SK-N-SH (cell line): ENCODE results near the gene F2RL2. TPM values are rescaled to one million over a fixed set of nuclear protein-coding genes. Genes with fewer than 3 reads are reported as not detected.

Experiments used
- CTCF ChIA-PET: fragments of 300-600, 350-600 bp; formaldehyde crosslinking; extraction: SDS; loops from one replicate; lab custom pipeline; 2021; lab: Yijun Ruan, JAX
- POLR2A ChIA-PET: fragments of 350-600 bp; sonication (Branson Sonifier 250); formaldehyde crosslinking; extraction: SDS; loops from one replicate; lab custom pipeline; 2020; ENCODE audit warnings: antibody characterized with exemption, inconsistent platforms; lab: Yijun Ruan, JAX
- DNase-seq: peaks from one replicate; pipeline ENCODE4 v3.0.0; 2012
- H2AFZ ChIP-seq: fragments of 200-600 bp; sonication (generic); 2 replicates; pipeline ENCODE4 v1.8.1; 2016; ENCODE audit warnings: antibody characterized with exemption, mild to moderate bottlenecking, low read depth
- H3F3A ChIP-seq: fragments of 200-600 bp; sonication (generic); replicated peaks from 2 replicates; pipeline ENCODE3; 2016; ENCODE audit warnings: antibody characterized with exemption, mild to moderate bottlenecking; ENCODE audit not compliant: insufficient read depth
- H3K27ac ChIP-seq, 2 experiments: fragments of 200-500 bp in 1 of 2; fragments of 200-600 bp in 1 of 2; sonication (Bioruptor generic) in 1 of 2; sonication (generic), shearing (Covaris generic) in 1 of 2; 2 replicates each; pipeline versions ENCODE4 v1.5.1 to v1.6.1; 2014 to 2016; ENCODE audit warnings: low read depth in 2 of 2, inconsistent platforms in 1 of 2, low read length in 1 of 2, mild to moderate bottlenecking in 1 of 2, mixed read lengths in 1 of 2
- H3K27me3 ChIP-seq: fragments of 200-600 bp; sonication (generic), shearing (Covaris generic); 2 replicates; pipeline ENCODE4 v1.6.1; 2016; ENCODE audit warnings: mixed run types; ENCODE audit not compliant: insufficient read depth
- H3K36me3 ChIP-seq, 2 experiments: fragments of 200-500 bp in 1 of 2; fragments of 200-600 bp in 1 of 2; sonication (Bioruptor generic) in 1 of 2; sonication (generic) in 1 of 2; replicated peaks in 1 of 2; 2 replicates each; pipeline versions ENCODE3 to v1.5.1; 2014 to 2016; ENCODE audit warnings: low read length in 1 of 2, mild to moderate bottlenecking in 1 of 2; ENCODE audit not compliant: insufficient read depth in 2 of 2, control insufficient read depth in 1 of 2
- H3K4me1 ChIP-seq, 2 experiments: fragments of 200-500 bp in 1 of 2; fragments of 200-600 bp in 1 of 2; sonication (Bioruptor generic) in 1 of 2; sonication (generic), shearing (Covaris generic) in 1 of 2; 2 replicates each; pipeline versions ENCODE4 v1.5.1 to v1.6.1; 2014 to 2016; ENCODE audit warnings: low read depth in 1 of 2, low read length in 1 of 2, mixed run types in 1 of 2; ENCODE audit not compliant: insufficient read depth in 2 of 2, control insufficient read depth in 1 of 2
- H3K4me2 ChIP-seq: fragments of 200-600 bp; sonication (generic), shearing (Covaris generic); 2 replicates; pipeline ENCODE4 v1.6.1; 2017; ENCODE audit warnings: mixed run types
- H3K4me3 ChIP-seq, 2 experiments: fragments of 200-500 bp in 1 of 2; fragments of 200-600 bp in 1 of 2; sonication (Bioruptor generic) in 1 of 2; sonication (generic), shearing (Covaris generic) in 1 of 2; 2 replicates each; pipeline versions ENCODE4 v1.5.1 to v1.8.1; 2014 to 2016; ENCODE audit warnings: low read depth in 2 of 2, inconsistent platforms in 1 of 2, low read length in 1 of 2, mild to moderate bottlenecking in 1 of 2, mixed read lengths in 1 of 2, moderate library complexity in 1 of 2
- H3K79me2 ChIP-seq: fragments of 200-600 bp; sonication (generic); 2 replicates; pipeline ENCODE4 v1.8.1; 2017; ENCODE audit warnings: mild to moderate bottlenecking; ENCODE audit not compliant: insufficient read depth
- H3K9ac ChIP-seq: fragments of 200-600 bp; sonication (generic); 2 replicates; pipeline ENCODE4 v1.6.1; 2017; ENCODE audit warnings: mixed run types
- H3K9me2 ChIP-seq: fragments of 200-600 bp; sonication (generic); 2 replicates; pipeline ENCODE4 v1.6.1; 2017; ENCODE audit warnings: mixed run types
- H3K9me3 ChIP-seq: fragments of 200-600 bp; sonication (generic); 2 replicates; pipeline ENCODE4 v1.6.1; 2017; ENCODE audit warnings: mixed run types, mild to moderate bottlenecking, moderate library complexity
- H4K20me1 ChIP-seq: fragments of 200-600 bp; sonication (generic); 2 replicates; pipeline ENCODE4 v1.6.1; 2017; ENCODE audit warnings: mild to moderate bottlenecking, mixed run types; ENCODE audit not compliant: insufficient read depth
- CHD2 ChIP-seq: fragments of 150-350 bp; IDR thresholded peaks from 2 replicates; pipeline ENCODE4 v1.6.1; 2018; ENCODE audit warnings: low read length; ENCODE audit not compliant: partially characterized antibody
- ELF1 ChIP-seq: IDR thresholded peaks from 2 replicates; pipeline ENCODE4 v1.4.0; 2012
- EZH2phosphoT487 ChIP-seq: fragments of 200-600 bp; sonication (generic); IDR thresholded peaks from 2 replicates; pipeline ENCODE4 v1.6.1; 2017; ENCODE audit warnings: low read depth, mixed run types, mild to moderate bottlenecking, antibody characterized with exemption, moderate library complexity, borderline replicate concordance
- FOSL2 ChIP-seq: IDR thresholded peaks from 2 replicates; pipeline ENCODE4 v1.4.0; 2012; ENCODE audit warnings: low read depth, mild to moderate bottlenecking, moderate library complexity, borderline replicate concordance
- FOXJ3 ChIP-seq: sonication (generic); formaldehyde crosslinking; IDR thresholded peaks from 2 replicates; pipeline ENCODE4 v1.5.1; 2020; ENCODE audit warnings: mild to moderate bottlenecking, missing genetic modification reagents
- FOXM1 ChIP-seq: IDR thresholded peaks from 2 replicates; pipeline ENCODE4 v1.4.0; 2012; ENCODE audit warnings: low read depth, mild to moderate bottlenecking
- GABPA ChIP-seq: IDR thresholded peaks from 2 replicates; pipeline ENCODE4 v1.4.0; 2012; ENCODE audit warnings: low read depth, mild to moderate bottlenecking
- GATA2 ChIP-seq: sonication (generic); formaldehyde crosslinking; IDR thresholded peaks from 2 replicates; pipeline ENCODE4 v1.5.0; 2020; ENCODE audit warnings: mild to moderate bottlenecking, missing genetic modification reagents
- IRF3 ChIP-seq: fragments of 150-350 bp; IDR thresholded peaks from 2 replicates; pipeline ENCODE4 v1.6.1; 2016; ENCODE audit warnings: mild to moderate bottlenecking, low read depth, low read length
- JUND ChIP-seq: IDR thresholded peaks from 2 replicates; pipeline ENCODE4 v1.4.0; 2012
- POLR2AphosphoS5 ChIP-seq: IDR thresholded peaks from 2 replicates; pipeline ENCODE4 v1.6.1; 2012; ENCODE audit warnings: low read depth, low read length
- RCOR1 ChIP-seq: fragments of 150-350 bp; IDR thresholded peaks from 2 replicates; pipeline ENCODE4 v1.6.1; 2017; ENCODE audit warnings: antibody characterized with exemption, low read length
- RXRA ChIP-seq: IDR thresholded peaks from 2 replicates; pipeline ENCODE4 v1.4.0; 2012; ENCODE audit warnings: low read depth, mild to moderate bottlenecking, borderline replicate concordance
- SMC3 ChIP-seq: IDR thresholded peaks from 2 replicates; pipeline ENCODE4 v1.6.1; 2012; ENCODE audit warnings: low read depth, low read length, improper control_type of control experiment
- TCF12 ChIP-seq: IDR thresholded peaks from 2 replicates; pipeline ENCODE4 v1.4.0; 2012
- TEAD4 ChIP-seq: IDR thresholded peaks from 2 replicates; pipeline ENCODE4 v1.4.0; 2012; ENCODE audit warnings: mild to moderate bottlenecking, borderline replicate concordance; ENCODE audit not compliant: insufficient read depth
- USF2 ChIP-seq: fragments of 150-350 bp; IDR thresholded peaks from 2 replicates; pipeline ENCODE4 v1.6.1; 2017; ENCODE audit warnings: antibody characterized with exemption, low read length, low read depth, borderline replicate concordance
- WGBS: methylation state at CpG from one replicate; pipeline ENCODE4 v1.1.6; 2017; ENCODE audit warnings: low lambda C conversion rate; 5-methylcytosine and 5-hydroxymethylcytosine counted together
- polyA plus RNA-seq, 3 experiments: library from polyadenylated mRNA; depleted of rRNA; stranded (reverse); fragments of >200 nt; gene quantifications; 2 replicates each; pipeline ENCODE4 v1.2.3, GENCODE V29; 2012
- TF ChIP-seq, protein P1 (sequence below): IDR thresholded peaks from 2 replicates; pipeline ENCODE4 v1.4.0; 2012; ENCODE audit warnings: low read depth
- TF ChIP-seq, protein P2 (sequence below): IDR thresholded peaks from 2 replicates; pipeline ENCODE4 v1.4.0; 2012; ENCODE audit warnings: low read depth, borderline replicate concordance
- TF ChIP-seq, protein P3 (sequence below): fragments of 200-600 bp; sonication (generic); IDR thresholded peaks from 2 replicates; pipeline ENCODE4 v1.6.1; 2017; ENCODE audit warnings: antibody characterized with exemption, mild to moderate bottlenecking, moderate library complexity

The F2RL2 gene
- polyA plus RNA-seq, 1 of the 3 experiments (the other 2 are of a cell fraction) = 29.4 TPM

- Histone ChIP-seq H3K9me3 (no peaks in the 10 kb centered on the region), H3K27ac (no peak overlapping the region), H3K9me2 (no peaks in the 10 kb centered on the region), H4K20me1 (no peaks in the 10 kb centered on the region), H3F3A (peaks cover 5% of the 10 kb centered on the region), H3K79me2 (no peaks in the 10 kb centered on the region), H3K4me3 (no peak overlapping the region), H3K9ac (no peak overlapping the region), H3K27me3 (no peaks in the 10 kb centered on the region), H2AFZ (no peak overlapping the region), H3K36me3 (no peaks in the 10 kb centered on the region), H3K4me1 (peaks cover 0 to 8% of the 10 kb centered on the region in 2 experiments; a peak in 2 of 4 replicates), H3K4me2 (no peak overlapping the region)
- DNase-seq = no peak
- 63% methylated on average over 4 of the region's 4 CpGs for WGBS
- ChIA-PET CTCF (interaction anchor here (0.9 to 12.0 kb wide), 18 partner anchors 9 to 198 kb away, joined by 3 to 146 read pairs (median 5); no protein-coding TSS in a partner anchor), POLR2A (no interaction called here)
- no peak for TF ChIP-seq SMC3
- TF ChIP-seq TCF12 = no peak
- TF ChIP-seq CHD2 = no peak
- TF ChIP-seq TEAD4 = no peak
- TF ChIP-seq FOXJ3 (CRISPR knock-in tag) = no peak
- TF ChIP-seq, protein P1, sequence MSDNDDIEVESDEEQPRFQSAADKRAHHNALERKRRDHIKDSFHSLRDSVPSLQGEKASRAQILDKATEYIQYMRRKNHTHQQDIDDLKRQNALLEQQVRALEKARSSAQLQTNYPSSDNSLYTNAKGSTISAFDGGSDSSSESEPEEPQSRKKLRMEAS = no peak
- no peak for TF ChIP-seq GABPA
- no peak for TF ChIP-seq EZH2phosphoT487
- TF ChIP-seq ELF1 = no peak
- TF ChIP-seq FOSL2 = no peak
- TF ChIP-seq GATA2 (CRISPR knock-in tag) = no peak
- no peak for TF ChIP-seq FOXM1
- no peak for TF ChIP-seq IRF3
- no peak for TF ChIP-seq POLR2AphosphoS5
- TF ChIP-seq RCOR1 = no peak
- TF ChIP-seq USF2 = no peak
- TF ChIP-seq RXRA = no peak
- TF ChIP-seq, protein P2, sequence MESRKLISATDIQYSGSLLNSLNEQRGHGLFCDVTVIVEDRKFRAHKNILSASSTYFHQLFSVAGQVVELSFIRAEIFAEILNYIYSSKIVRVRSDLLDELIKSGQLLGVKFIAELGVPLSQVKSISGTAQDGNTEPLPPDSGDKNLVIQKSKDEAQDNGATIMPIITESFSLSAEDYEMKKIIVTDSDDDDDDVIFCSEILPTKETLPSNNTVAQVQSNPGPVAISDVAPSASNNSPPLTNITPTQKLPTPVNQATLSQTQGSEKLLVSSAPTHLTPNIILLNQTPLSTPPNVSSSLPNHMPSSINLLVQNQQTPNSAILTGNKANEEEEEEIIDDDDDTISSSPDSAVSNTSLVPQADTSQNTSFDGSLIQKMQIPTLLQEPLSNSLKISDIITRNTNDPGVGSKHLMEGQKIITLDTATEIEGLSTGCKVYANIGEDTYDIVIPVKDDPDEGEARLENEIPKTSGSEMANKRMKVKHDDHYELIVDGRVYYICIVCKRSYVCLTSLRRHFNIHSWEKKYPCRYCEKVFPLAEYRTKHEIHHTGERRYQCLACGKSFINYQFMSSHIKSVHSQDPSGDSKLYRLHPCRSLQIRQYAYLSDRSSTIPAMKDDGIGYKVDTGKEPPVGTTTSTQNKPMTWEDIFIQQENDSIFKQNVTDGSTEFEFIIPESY = no peak
- TF ChIP-seq, protein P3, sequence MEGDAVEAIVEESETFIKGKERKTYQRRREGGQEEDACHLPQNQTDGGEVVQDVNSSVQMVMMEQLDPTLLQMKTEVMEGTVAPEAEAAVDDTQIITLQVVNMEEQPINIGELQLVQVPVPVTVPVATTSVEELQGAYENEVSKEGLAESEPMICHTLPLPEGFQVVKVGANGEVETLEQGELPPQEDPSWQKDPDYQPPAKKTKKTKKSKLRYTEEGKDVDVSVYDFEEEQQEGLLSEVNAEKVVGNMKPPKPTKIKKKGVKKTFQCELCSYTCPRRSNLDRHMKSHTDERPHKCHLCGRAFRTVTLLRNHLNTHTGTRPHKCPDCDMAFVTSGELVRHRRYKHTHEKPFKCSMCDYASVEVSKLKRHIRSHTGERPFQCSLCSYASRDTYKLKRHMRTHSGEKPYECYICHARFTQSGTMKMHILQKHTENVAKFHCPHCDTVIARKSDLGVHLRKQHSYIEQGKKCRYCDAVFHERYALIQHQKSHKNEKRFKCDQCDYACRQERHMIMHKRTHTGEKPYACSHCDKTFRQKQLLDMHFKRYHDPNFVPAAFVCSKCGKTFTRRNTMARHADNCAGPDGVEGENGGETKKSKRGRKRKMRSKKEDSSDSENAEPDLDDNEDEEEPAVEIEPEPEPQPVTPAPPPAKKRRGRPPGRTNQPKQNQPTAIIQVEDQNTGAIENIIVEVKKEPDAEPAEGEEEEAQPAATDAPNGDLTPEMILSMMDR = no peak
- no peak for TF ChIP-seq JUND
Measured at GRCh38 chr5:76600716-76601115, 22.5 kb downstream of the F2RL2 start.
